Ishikawa (cell line): Measurements from ENCODE around the gene CNOT6.

Experiments
- EGR1 ChIP-seq: IDR thresholded peaks from 2 replicates; pipeline ENCODE4 v1.6.1; 2012
- TEAD4 ChIP-seq: IDR thresholded peaks from 2 replicates; pipeline ENCODE4 v1.6.1; 2012
- TF ChIP-seq, protein P1 (sequence below): IDR thresholded peaks from 2 replicates; pipeline ENCODE4 v1.6.1; 2012; ENCODE audit warnings: low read depth, mild to moderate bottlenecking

DNA sequence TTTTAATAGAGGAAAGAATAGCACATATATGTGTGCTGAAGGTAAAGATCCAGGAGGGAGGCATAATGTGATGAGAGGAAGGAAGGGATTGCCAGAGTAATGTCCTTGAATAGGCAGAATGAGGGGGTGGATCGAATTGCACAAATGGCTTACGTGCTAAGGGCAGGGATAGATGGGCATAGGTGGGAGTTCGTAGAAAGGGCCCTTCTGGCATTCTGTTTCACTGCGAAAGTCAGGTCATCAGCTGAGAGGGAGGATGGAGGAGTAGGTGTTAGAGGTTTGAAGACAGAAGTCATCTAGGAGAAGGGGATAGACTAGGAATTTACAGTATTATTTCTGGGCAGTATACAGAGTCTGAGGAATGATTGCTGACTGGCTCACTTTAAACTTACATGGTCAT is 32.1 kb downstream of the CNOT6 start:
- no peak for TF ChIP-seq EGR1
- TF ChIP-seq, protein P1, sequence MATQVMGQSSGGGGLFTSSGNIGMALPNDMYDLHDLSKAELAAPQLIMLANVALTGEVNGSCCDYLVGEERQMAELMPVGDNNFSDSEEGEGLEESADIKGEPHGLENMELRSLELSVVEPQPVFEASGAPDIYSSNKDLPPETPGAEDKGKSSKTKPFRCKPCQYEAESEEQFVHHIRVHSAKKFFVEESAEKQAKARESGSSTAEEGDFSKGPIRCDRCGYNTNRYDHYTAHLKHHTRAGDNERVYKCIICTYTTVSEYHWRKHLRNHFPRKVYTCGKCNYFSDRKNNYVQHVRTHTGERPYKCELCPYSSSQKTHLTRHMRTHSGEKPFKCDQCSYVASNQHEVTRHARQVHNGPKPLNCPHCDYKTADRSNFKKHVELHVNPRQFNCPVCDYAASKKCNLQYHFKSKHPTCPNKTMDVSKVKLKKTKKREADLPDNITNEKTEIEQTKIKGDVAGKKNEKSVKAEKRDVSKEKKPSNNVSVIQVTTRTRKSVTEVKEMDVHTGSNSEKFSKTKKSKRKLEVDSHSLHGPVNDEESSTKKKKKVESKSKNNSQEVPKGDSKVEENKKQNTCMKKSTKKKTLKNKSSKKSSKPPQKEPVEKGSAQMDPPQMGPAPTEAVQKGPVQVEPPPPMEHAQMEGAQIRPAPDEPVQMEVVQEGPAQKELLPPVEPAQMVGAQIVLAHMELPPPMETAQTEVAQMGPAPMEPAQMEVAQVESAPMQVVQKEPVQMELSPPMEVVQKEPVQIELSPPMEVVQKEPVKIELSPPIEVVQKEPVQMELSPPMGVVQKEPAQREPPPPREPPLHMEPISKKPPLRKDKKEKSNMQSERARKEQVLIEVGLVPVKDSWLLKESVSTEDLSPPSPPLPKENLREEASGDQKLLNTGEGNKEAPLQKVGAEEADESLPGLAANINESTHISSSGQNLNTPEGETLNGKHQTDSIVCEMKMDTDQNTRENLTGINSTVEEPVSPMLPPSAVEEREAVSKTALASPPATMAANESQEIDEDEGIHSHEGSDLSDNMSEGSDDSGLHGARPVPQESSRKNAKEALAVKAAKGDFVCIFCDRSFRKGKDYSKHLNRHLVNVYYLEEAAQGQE: no peak
- no peak for TF ChIP-seq TEAD4
